CD4-positive, alpha-beta T cell (primary cell): ENCODE results near the gene DTNB. TPM values are rescaled to one million over a fixed set of nuclear protein-coding genes. Genes with fewer than 3 reads are reported as not detected.

Source experiments
- ATAC-seq: fragments of 200-7000 bp; cut with Tn5 transposase; one replicate; pipeline ENCODE4 v1.10.0; 2022; ENCODE audit warnings: mild to moderate bottlenecking; ENCODE audit not compliant: poor library complexity
- CTCF ChIA-PET: fragments of 350-600 bp; sonication (Branson Sonifier 250); formaldehyde crosslinking; loops from one replicate; lab custom pipeline; 2021; ENCODE audit warnings: antibody characterized with exemption, inconsistent platforms; lab: Charles Lee
- POLR2A ChIA-PET: fragments of 350-600 bp; sonication (Branson Sonifier 250); formaldehyde crosslinking; loops from one replicate; lab custom pipeline; 2021; ENCODE audit warnings: antibody characterized with exemption, inconsistent platforms; lab: Charles Lee
- DNase-seq, 14 experiments: peaks; one replicate each; pipeline ENCODE4 v3.0.0-alpha.2; 2013 to 2020; ENCODE audit warnings: mixed read lengths in 2 of 14
- H3K27ac ChIP-seq, 2 donors: one replicate each; pipeline versions ENCODE4 v1.5.1 to v1.7.0; 2013; ENCODE audit warnings: low read length in 2 of 2, low read depth in 1 of 2, mild to moderate bottlenecking in 1 of 2
- H3K27me3 ChIP-seq, 2 experiments: 1 replicate in 1 of 2; 2 replicates in 1 of 2; pipeline versions ENCODE4 v1.6.1 to v1.7.0; 2013; ENCODE audit warnings: low read length in 2 of 2, control low read depth in 1 of 2, mild to moderate bottlenecking in 1 of 2, moderate library complexity in 1 of 2; ENCODE audit not compliant: insufficient read depth in 2 of 2, control insufficient read depth in 1 of 2
- H3K36me3 ChIP-seq: one replicate; pipeline ENCODE4 v1.6.1; 2013; ENCODE audit warnings: low read length, control low read depth; ENCODE audit not compliant: insufficient read depth
- H3K4me1 ChIP-seq: one replicate; pipeline ENCODE4 v1.6.1; 2013; ENCODE audit warnings: low read length, control low read depth; ENCODE audit not compliant: insufficient read depth
- H3K4me3 ChIP-seq: one replicate; pipeline ENCODE4 v1.5.1; 2013; ENCODE audit warnings: mild to moderate bottlenecking, low read length, moderate library complexity
- H3K9me3 ChIP-seq, 2 experiments: 1 replicate in 1 of 2; 2 replicates in 1 of 2; pipeline versions ENCODE4 v1.6.1 to v1.7.0; 2013; ENCODE audit warnings: low read length in 2 of 2, mild to moderate bottlenecking in 2 of 2, control low read depth in 1 of 2, moderate library complexity in 1 of 2; ENCODE audit not compliant: control insufficient read depth in 1 of 2, insufficient read depth in 1 of 2
- H3K27ac Mint-ChIP-seq: one replicate; pipeline ENCODE4 v1.8.0; 2020; ENCODE audit warnings: mixed read lengths
- H3K27me3 Mint-ChIP-seq: one replicate; pipeline ENCODE4 v1.8.0; 2021; ENCODE audit warnings: mixed read lengths
- H3K36me3 Mint-ChIP-seq: one replicate; pipeline ENCODE4 v1.8.0; 2021; ENCODE audit warnings: low read depth, mixed read lengths
- H3K4me1 Mint-ChIP-seq: one replicate; pipeline ENCODE4 v1.8.0; 2021; ENCODE audit warnings: low read depth, mixed read lengths
- H3K4me3 Mint-ChIP-seq: one replicate; pipeline ENCODE4 v1.8.0; 2020; ENCODE audit warnings: mild to moderate bottlenecking, mixed read lengths
- H3K9me3 Mint-ChIP-seq: one replicate; pipeline ENCODE4 v1.8.0; 2020; ENCODE audit warnings: mixed read lengths
- intact Hi-C, 2 experiments: fragments of 100-400 bp; cut with DNase I in 1 of 2; cut with micrococcal nuclease in 1 of 2; formaldehyde crosslinking; loops; one replicate each; pipeline versions ENCODE4 v1.15.1 to v1.9.0; 2023 to 2025; cut with DNase I, micrococcal nuclease
- total RNA-seq, 174 experiments: library from RNA in 2 of 174; stranded (reverse) in 2 of 174; gene quantifications; one replicate each; pipeline ENCODE4 v1.2.3 and lab custom pipeline; 2021 to 2026
- TF ChIP-seq, protein P1 (sequence below): fragments of 200-600 bp; IDR thresholded peaks from one replicate; pipeline ENCODE4 v1.8.0; 2022; ENCODE audit warnings: antibody characterized with exemption, mild to moderate bottlenecking

The DTNB gene
- total RNA-seq, 2 experiments from 2014 or later = 30.1 to 33.6 TPM

DNA sequence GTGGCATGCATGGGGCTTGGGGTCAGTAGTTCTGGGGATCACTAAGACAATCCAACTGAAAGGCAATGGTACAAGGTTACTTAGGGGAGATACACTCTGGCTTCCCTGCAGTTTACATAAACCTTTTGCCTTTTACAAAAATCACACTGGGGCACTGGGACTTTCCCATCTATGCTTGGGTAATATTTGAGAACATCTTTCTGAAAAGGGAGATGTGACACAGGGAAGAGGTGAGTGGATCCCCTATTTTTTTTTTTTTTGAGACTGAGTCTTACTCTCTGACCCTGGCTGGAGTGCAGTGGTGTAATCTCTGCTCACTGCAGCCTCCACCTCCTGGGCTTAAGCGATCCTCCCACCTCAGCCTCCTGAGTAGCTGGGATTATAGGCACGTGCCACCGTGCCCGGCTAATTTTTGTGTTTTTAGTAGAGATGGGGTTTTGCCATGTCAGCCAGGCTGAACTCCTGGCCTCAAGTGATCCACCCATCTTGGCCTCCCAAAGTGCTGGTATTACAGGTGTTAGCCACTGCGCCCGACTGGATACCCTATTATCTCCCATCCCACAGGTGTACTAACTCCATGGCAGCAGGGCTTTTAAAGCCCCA lies 248.8 kb downstream of the DTNB start:
- H3K4me3 ChIP-seq = no peak overlapping the region
- peaks cover 48% of the 10 kb centered on the region for H3K36me3 Mint-ChIP-seq
- ATAC-seq (no peak), DNase-seq (no peak)
- H3K27me3 ChIP-seq = no peaks in the 10 kb centered on the region
- H3K27me3 Mint-ChIP-seq = no peaks in the 10 kb centered on the region
- intact Hi-C loops = loop anchor here in 1 of 2 experiments (10.0 kb wide), 1 partner anchor 710 kb away; no protein-coding TSS in a partner anchor
- no peaks in the 10 kb centered on the region for H3K4me1 ChIP-seq
- H3K9me3 ChIP-seq = no peaks in the 10 kb centered on the region
- no peak overlapping the region for H3K27ac Mint-ChIP-seq
- no peak overlapping the region for H3K27ac ChIP-seq
- H3K9me3 Mint-ChIP-seq = no peaks in the 10 kb centered on the region
- H3K36me3 ChIP-seq = peaks cover 7% of the 10 kb centered on the region
- CTCF ChIA-PET = interaction anchor here (1.2 kb wide), 1 partner anchor 30 kb away, joined by 3 read pairs; no protein-coding TSS in a partner anchor
- TF ChIP-seq, protein P1, sequence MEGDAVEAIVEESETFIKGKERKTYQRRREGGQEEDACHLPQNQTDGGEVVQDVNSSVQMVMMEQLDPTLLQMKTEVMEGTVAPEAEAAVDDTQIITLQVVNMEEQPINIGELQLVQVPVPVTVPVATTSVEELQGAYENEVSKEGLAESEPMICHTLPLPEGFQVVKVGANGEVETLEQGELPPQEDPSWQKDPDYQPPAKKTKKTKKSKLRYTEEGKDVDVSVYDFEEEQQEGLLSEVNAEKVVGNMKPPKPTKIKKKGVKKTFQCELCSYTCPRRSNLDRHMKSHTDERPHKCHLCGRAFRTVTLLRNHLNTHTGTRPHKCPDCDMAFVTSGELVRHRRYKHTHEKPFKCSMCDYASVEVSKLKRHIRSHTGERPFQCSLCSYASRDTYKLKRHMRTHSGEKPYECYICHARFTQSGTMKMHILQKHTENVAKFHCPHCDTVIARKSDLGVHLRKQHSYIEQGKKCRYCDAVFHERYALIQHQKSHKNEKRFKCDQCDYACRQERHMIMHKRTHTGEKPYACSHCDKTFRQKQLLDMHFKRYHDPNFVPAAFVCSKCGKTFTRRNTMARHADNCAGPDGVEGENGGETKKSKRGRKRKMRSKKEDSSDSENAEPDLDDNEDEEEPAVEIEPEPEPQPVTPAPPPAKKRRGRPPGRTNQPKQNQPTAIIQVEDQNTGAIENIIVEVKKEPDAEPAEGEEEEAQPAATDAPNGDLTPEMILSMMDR = no peak
- H3K4me1 Mint-ChIP-seq = no peaks in the 10 kb centered on the region
- H3K4me3 Mint-ChIP-seq = no peak overlapping the region
- POLR2A ChIA-PET = no interaction called here

- TF ChIP-seq, protein P1 = no peak
- Histone ChIP-seq H3K36me3 (peaks cover 13% of the 10 kb centered on the region), H3K4me3 (no peak overlapping the region), H3K27ac (no peak overlapping the region), H3K27me3 (no peaks in the 10 kb centered on the region), H3K4me1 (no peaks in the 10 kb centered on the region), H3K9me3 (no peaks in the 10 kb centered on the region)
- ATAC-seq (no peak), DNase-seq (no peak)
- H3K27ac Mint-ChIP-seq = no peak overlapping the region
- H3K4me1 Mint-ChIP-seq = no peaks in the 10 kb centered on the region
- H3K27me3 Mint-ChIP-seq = no peaks in the 10 kb centered on the region
- peaks cover 58% of the 10 kb centered on the region for H3K36me3 Mint-ChIP-seq
- ChIA-PET CTCF (no interaction called here), POLR2A (no interaction called here)
- peaks cover 6% of the 10 kb centered on the region for H3K9me3 Mint-ChIP-seq
- intact Hi-C loops = loop anchor here in 1 of 2 experiments (10.0 kb wide), 1 partner anchor 713 kb away; no protein-coding TSS in a partner anchor
- no peak overlapping the region for H3K4me3 Mint-ChIP-seq
These were observed 251.5 kb downstream of the DTNB start for GRCh38 chr2:25421820-25422411.

GRCh38 chr2:25421289-25421688 lies 252.1 kb downstream of the DTNB start:
- H3K4me3 ChIP-seq = no peak overlapping the region
- no peaks in the 10 kb centered on the region for H3K27me3 ChIP-seq
- Mint-ChIP-seq H3K27me3 (no peaks in the 10 kb centered on the region), H3K9me3 (peaks cover 6% of the 10 kb centered on the region), H3K4me1 (no peaks in the 10 kb centered on the region), H3K4me3 (no peak overlapping the region), H3K36me3 (peaks cover 59% of the 10 kb centered on the region), H3K27ac (no peak overlapping the region)
- POLR2A ChIA-PET = no interaction called here
- ATAC-seq (no peak), DNase-seq (no peak)
- no peak overlapping the region for H3K27ac ChIP-seq
- intact Hi-C loops = loop anchor here in 1 of 2 experiments (10.0 kb wide), 1 partner anchor 714 kb away; no protein-coding TSS in a partner anchor
- H3K36me3 ChIP-seq = peaks cover 13% of the 10 kb centered on the region
- H3K9me3 ChIP-seq = no peaks in the 10 kb centered on the region
- CTCF ChIA-PET = no interaction called here
- TF ChIP-seq, protein P1 = no peak
- H3K4me1 ChIP-seq = no peaks in the 10 kb centered on the region
